A172 (cell line): ENCODE data around the gene APOO. TPM values are rescaled to one million over a fixed set of nuclear protein-coding genes. Genes with fewer than 3 reads are reported as not detected.

Experiments used
- DNase-seq: peaks from one replicate; pipeline ENCODE4 v3.0.0-alpha.2; 2015; ENCODE audit warnings: low spot score
- total RNA-seq: library from RNA; depleted of rRNA; stranded (reverse); fragments of >200 nt; shearing (Covaris generic); gene quantifications from 2 replicates; pipeline ENCODE4 v1.2.3, GENCODE V29; 2014; rRNA removed

Gene APOO
- total RNA-seq, 1 experiment from 2014 or later, result 84.7 TPM

- no peak for DNase-seq
Observed at GRCh38 chrX:23786268-23786815, 121.4 kb downstream of the APOO start.

- DNase-seq, result no peak
Observed at GRCh38 chrX:23785580-23785979, 122.2 kb downstream of the APOO start.

- peak; percentile 62 for DNase-seq
Observed at GRCh38 chrX:23784470-23785331, 123.0 kb downstream of the APOO start.

- DNase-seq, result no peak
Observed at GRCh38 chrX:23783589-23784469, 123.9 kb downstream of the APOO start.

Other genes starting within 250 kb of the APOO start
- gene PRDX4, start 240.4 kb downstream of the APOO start, total RNA-seq, result 324 and 330 TPM in 2 replicates
- gene ACOT9, start 164.7 kb downstream of the APOO start, total RNA-seq, result 135 and 176 TPM in 2 replicates
- 61.6 and 86.7 TPM in 2 replicates for gene SAT1, start 124.8 kb downstream of the APOO start, total RNA-seq
- gene CXorf58, start 68 bp upstream of the APOO start, total RNA-seq, result 0.19 TPM in 1 of 2 replicates, not detected in the other
- 10.9 and 13.1 TPM in 2 replicates for gene KLHL15, start 119.2 kb upstream of the APOO start, total RNA-seq
- gene EIF2S3, start 147.0 kb upstream of the APOO start, total RNA-seq, result 370 and 403 TPM in 2 replicates
- gene ZFX, start 241.8 kb upstream of the APOO start, total RNA-seq, result 35.0 and 45.7 TPM in 2 replicates